IPS-18c (cell line): ENCODE data around the gene FMNL1.

ENCODE experiments used
- H3K4me3 ChIP-seq: 2 replicates; pipeline ENCODE4 v1.7.0; 2013; ENCODE audit warnings: low read depth, mild to moderate bottlenecking, low read length, moderate library complexity; ENCODE audit not compliant: insufficient read depth
- H3K9me3 ChIP-seq: one replicate; pipeline ENCODE4 v1.6.1; 2013; ENCODE audit warnings: mild to moderate bottlenecking, low read length, moderate library complexity; ENCODE audit not compliant: control insufficient read depth, insufficient read depth

FMNL1 gene

DNA sequence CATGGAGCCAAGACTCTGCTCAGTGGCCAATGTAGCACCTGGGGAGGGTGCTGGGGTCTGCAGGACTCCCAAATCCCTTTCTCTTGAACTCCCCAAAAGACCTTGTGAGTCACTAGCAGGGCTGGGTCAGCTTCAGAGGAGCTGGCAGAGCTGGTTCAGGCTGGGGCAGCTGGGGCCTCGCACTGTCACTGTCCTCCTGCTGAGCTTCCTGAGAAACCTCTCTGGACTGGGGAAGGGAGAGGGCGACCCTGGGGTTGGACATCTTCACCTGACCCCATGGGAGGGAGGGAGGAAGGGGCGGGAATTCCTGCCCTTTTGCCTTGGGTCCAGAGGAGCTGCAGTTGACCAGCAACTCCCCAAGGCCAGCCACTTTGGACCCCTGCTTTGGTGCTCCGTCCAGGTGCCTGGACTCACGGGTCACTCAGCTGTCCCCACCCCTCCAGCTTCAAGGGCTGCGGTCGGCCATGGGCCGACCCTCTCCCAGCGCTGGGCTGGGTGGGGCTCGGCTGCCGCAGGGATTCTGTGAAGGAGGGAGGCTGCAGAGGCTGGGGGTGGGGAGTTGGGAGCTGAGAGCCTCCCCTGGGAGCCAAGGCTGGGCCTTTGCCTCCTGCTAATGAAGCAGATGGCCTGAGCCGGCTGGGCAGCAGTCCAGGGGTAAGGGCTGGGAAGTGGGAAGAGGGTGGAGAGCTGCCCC, 9.2 kb downstream of the FMNL1 start:
- Histone ChIP-seq H3K9me3 (no peaks in the 10 kb centered on the region), H3K4me3 (no peak overlapping the region)

GRCh38 chr17:45231481-45232116, 9.9 kb downstream of the FMNL1 start:
- no peak overlapping the region for H3K4me3 ChIP-seq

GRCh38 chr17:45232514-45233422, 11.1 kb downstream of the FMNL1 start:
- Histone ChIP-seq H3K4me3 (no peak overlapping the region), H3K9me3 (no peaks in the 10 kb centered on the region)

More at GRCh38 chr17:45231481-45232116, 9.9 kb downstream of the FMNL1 start:
- no peaks in the 10 kb centered on the region for H3K9me3 ChIP-seq

- Histone ChIP-seq H3K9me3 (no peaks in the 10 kb centered on the region), H3K4me3 (no peak overlapping the region)
These were observed 11.8 kb downstream of the FMNL1 start for GRCh38 chr17:45233423-45233924.

DNA sequence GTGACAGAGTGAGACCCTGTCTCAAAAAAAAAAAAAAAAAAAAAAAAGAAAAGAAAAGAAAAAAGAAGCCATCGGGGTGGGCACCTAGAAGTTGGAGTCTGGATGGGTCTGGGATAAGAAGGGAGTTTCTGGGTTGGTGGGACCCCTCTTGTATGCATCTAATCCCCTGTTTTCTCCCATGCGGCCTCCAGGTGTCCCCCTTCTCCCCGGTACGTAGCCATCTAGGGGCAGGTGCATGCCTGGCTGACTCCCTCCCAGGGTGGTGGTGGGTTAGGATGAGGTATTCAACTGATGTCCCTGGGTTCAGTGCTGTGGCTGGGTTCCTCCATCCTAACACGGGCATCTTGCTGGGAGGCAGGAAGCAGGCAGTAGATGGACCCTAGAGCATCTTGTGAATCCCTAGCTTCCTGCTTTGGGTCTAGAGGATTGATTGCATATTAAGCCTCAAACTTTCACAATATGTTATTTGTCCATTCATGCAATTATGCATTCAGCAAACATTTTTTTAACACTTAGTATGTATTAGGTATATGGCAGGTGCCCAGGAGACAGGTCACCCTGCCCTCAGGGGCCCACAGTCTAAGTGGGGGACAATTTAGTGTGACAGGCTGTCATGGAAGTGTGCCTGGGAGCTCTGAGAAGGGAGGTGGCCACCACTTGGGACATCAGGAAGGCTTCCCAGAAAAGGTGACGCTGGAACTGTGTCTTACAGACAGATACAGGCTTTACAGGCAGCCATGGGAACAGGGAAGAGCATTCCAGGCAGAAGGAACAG, 13.1 kb downstream of the FMNL1 start:
- H3K9me3 ChIP-seq = no peaks in the 10 kb centered on the region
- no peak overlapping the region for H3K4me3 ChIP-seq

DNA sequence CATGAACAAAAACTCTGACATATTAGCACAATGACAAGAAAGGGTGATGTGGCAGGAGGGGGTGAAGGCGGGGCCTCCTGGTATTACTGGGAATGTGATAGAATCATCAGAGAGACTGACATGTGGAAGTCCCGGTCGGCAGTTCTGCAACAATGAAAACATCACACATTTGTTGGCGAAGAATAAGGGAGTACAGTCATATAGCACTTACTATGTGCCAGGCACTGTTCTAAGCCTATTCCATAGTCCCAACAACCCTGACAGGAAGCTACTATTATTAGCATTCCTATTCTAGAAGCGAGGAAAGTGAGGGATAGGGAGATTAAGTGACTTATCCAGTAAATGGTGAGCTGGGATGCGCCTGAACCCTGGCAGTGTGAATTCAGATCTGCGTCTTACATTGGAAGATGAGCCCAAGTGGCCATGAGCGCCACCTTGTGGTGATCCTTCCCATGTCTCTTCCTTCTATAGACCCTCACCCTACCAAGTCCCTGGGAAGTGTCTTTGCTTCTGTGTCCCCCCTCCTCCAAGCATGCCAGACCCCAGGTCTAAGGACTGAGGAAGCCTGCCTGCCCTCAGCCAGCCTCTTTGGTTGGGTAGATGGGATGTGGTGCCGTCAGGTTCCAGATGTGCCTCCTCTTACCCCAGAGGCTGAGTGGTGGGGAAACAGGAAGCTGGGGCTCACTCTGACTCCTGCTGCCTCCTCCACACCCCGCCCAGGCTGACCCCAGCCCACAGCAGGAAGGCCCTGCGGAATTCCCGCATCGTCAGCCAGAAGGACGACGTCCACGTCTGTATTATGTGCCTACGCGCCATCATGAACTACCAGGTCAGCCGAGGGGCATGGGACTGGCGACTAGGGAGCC, 14.0 kb downstream of the FMNL1 start:
- peaks cover 2% of the 10 kb centered on the region for H3K9me3 ChIP-seq
- no peak overlapping the region for H3K4me3 ChIP-seq

- H3K4me3 ChIP-seq = no peak overlapping the region
- H3K9me3 ChIP-seq = peaks cover 2% of the 10 kb centered on the region
These were observed 14.6 kb downstream of the FMNL1 start for GRCh38 chr17:45236282-45236606.

- Histone ChIP-seq H3K9me3 (peaks cover 2% of the 10 kb centered on the region), H3K4me3 (no peak overlapping the region)
These were observed 16.0 kb downstream of the FMNL1 start for GRCh38 chr17:45237686-45238085.

DNA sequence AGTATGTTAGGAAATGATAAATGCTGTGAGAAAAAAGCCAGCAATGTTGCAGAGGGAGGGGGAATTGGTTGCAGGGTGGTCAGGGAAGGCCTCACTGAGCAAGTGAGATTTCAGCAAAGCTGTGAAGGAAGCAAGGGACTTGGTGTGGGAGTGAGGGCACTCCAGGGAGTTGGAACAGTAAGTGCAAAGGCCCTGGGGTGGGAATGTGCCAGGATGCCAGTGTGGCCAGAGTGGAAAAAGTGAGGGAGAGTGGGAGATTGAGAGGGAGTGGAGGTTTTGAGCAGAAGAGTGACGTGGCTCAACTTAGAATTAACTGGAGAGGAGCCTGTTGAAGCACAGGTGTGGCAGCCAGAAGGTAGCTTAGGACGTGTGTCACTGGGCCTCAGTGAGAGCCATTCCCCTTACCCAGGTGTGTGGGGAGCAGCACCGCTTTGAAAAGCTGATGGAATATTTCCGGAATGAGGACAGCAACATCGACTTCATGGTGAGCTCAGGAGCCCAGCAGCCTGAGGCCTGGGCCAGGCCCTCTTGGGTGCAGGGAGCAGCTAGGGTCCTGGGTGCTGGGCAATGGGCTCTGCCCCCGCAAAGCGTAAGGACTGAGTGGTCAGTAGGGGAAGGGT, 16.6 kb downstream of the FMNL1 start:
- Histone ChIP-seq H3K9me3 (peaks cover 2% of the 10 kb centered on the region), H3K4me3 (no peak overlapping the region)

- peak overlapping the region; percentile 65 for H3K4me3 ChIP-seq
- peaks cover 4% of the 10 kb centered on the region for H3K9me3 ChIP-seq
These were observed 19.2 kb downstream of the FMNL1 start for GRCh38 chr17:45240905-45241327.

DNA sequence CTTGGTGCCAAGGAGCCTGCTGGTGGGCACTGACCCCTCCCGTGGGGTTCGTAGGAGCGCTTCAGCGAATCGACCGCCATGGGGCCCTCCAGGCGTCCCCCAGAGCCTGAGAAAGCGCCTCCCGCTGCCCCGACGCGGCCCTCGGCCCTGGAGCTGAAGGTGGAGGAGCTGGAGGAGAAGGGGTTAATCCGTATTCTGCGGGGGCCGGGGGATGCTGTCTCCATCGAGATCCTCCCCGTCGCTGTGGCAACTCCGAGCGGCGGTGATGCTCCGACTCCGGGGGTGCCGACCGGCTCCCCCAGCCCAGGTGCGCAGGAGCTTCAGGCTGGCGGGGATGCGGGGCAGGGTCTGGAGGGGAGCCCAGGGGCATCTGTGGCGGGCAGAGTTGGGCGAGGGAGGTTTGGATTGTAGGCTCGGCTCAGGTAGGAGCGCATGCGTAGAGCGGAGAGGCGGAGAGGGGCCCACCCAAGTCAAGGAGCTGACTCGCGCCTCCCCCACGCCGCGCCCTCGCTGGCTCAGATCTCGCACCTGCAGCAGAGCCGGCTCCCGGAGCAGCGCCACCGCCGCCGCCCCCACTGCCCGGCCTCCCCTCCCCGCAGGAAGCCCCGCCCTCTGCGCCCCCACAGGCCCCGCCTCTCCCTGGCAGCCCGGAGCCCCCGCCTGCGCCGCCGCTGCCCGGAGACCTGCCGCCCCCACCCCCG, 19.8 kb downstream of the FMNL1 start:
- peaks cover 4% of the 10 kb centered on the region for H3K9me3 ChIP-seq
- H3K4me3 ChIP-seq = peak overlapping the region; percentile 65

- peak overlapping the region; percentile 20; the same call in 1 of the 2 replicates for H3K4me3 ChIP-seq
- peaks cover 4% of the 10 kb centered on the region for H3K9me3 ChIP-seq
These were observed 20.3 kb downstream of the FMNL1 start for GRCh38 chr17:45242029-45242414.

DNA sequence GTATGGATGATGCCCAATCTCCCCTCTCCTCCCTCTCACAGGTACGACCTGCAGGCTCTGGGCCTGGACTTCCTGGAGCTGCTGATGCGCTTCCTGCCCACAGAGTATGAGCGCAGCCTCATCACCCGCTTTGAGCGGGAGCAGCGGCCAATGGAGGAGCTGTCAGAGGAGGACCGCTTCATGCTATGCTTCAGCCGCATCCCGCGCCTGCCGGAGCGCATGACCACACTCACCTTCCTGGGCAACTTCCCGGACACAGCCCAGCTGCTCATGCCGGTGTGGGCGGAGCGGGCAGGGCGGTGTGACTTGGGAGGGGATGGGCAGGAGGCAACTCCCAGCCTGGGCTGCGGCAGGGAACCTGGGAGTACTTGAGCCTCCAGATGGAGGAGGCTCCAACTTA, 22.1 kb downstream of the FMNL1 start:
- H3K9me3 ChIP-seq = peaks cover 4% of the 10 kb centered on the region
- no peak overlapping the region for H3K4me3 ChIP-seq

- Histone ChIP-seq H3K4me3 (no peak overlapping the region), H3K9me3 (peaks cover 4% of the 10 kb centered on the region)
These were observed 23.3 kb downstream of the FMNL1 start for GRCh38 chr17:45244725-45245656.
